B cell (primary cell): Measurements from ENCODE around the gene NDC80. TPM values are rescaled to one million over a fixed set of nuclear protein-coding genes. Genes with fewer than 3 reads are reported as not detected.

Experiments
- ATAC-seq: fragments of 200-7000 bp; cut with Tn5 transposase; one replicate; pipeline ENCODE4 v1.10.0; 2021; ENCODE audit warnings: low read depth, mild to moderate bottlenecking, moderate number of reproducible peaks, moderate library complexity
- CTCF ChIA-PET: fragments of 350-600 bp; sonication (Branson Sonifier 250); formaldehyde crosslinking; loops from one replicate; lab custom pipeline; 2021; ENCODE audit warnings: antibody characterized with exemption, inconsistent platforms; lab: Charles Lee
- POLR2A ChIA-PET: fragments of 350-600 bp; sonication (Branson Sonifier 250); formaldehyde crosslinking; loops from one replicate; lab custom pipeline; 2021; ENCODE audit warnings: antibody characterized with exemption; lab: Charles Lee
- DNase-seq: peaks from one replicate; pipeline ENCODE4 v3.0.0; 2013
- H2AFZ ChIP-seq: 2 replicates; pipeline ENCODE4 v1.6.1; 2012; ENCODE audit warnings: mild to moderate bottlenecking, low read depth, low read length; ENCODE audit not compliant: insufficient read depth, poor library complexity, severe bottlenecking
- H3K27ac ChIP-seq, 2 donors: 1 replicate in 1 of 2; 2 replicates in 1 of 2; pipeline ENCODE4 v1.5.1; 2012 to 2013; ENCODE audit warnings: low read length in 2 of 2, mild to moderate bottlenecking in 2 of 2, moderate library complexity in 1 of 2
- H3K27me3 ChIP-seq, 4 experiments: fragments of 200-600 bp in 1 of 4; sonication (generic) in 1 of 4; replicated peaks in 1 of 4; 1 replicate in 2 of 4; 2 replicates in 2 of 4; pipeline versions ENCODE4 v1.6.1 to v1.7.0; 2013 to 2016; ENCODE audit warnings: low read length in 3 of 4, mild to moderate bottlenecking in 2 of 4, mixed read lengths in 1 of 4, moderate library complexity in 1 of 4; ENCODE audit not compliant: insufficient read depth in 4 of 4, control insufficient read depth in 3 of 4; ENCODE audit errors: control extremely low read depth in 1 of 4
- H3K36me3 ChIP-seq, 2 experiments: replicated peaks in 1 of 2; 1 replicate in 1 of 2; 2 replicates in 1 of 2; pipeline versions ENCODE4 v1.6.1 to v1.7.1; 2013; ENCODE audit warnings: low read length in 1 of 2; ENCODE audit not compliant: insufficient read depth in 2 of 2, control insufficient read depth in 1 of 2; ENCODE audit errors: control extremely low read depth in 1 of 2, extremely low read depth in 1 of 2
- H3K4me1 ChIP-seq, 2 donors: fragments of 200-600 bp in 1 of 2; sonication (generic) in 1 of 2; 1 replicate in 1 of 2; 2 replicates in 1 of 2; pipeline versions ENCODE4 v1.5.1 to v1.6.1; 2013 to 2017; ENCODE audit warnings: low read length in 2 of 2; ENCODE audit not compliant: control insufficient read depth in 2 of 2, insufficient read depth in 2 of 2
- H3K4me2 ChIP-seq: replicated peaks from 2 replicates; pipeline ENCODE3; 2012; ENCODE audit warnings: mild to moderate bottlenecking, low read depth, low read length; ENCODE audit not compliant: poor library complexity, severe bottlenecking
- H3K4me3 ChIP-seq, 5 experiments: fragments of 200-600 bp in 1 of 5; sonication (generic) in 1 of 5; 1 replicate in 3 of 5; 2 replicates in 2 of 5; pipeline versions ENCODE4 v1.5.1 to v1.7.0; 2011 to 2016; ENCODE audit warnings: low read length in 4 of 5, mild to moderate bottlenecking in 4 of 5, low read depth in 2 of 5, control low read depth in 1 of 5, moderate library complexity in 1 of 5; ENCODE audit not compliant: insufficient read depth in 1 of 5; ENCODE audit errors: control extremely low read depth in 1 of 5, extremely low read depth in 1 of 5
- H3K79me2 ChIP-seq: fragments of 200-600 bp; sonication (generic); one replicate; pipeline ENCODE4 v1.6.0; 2016; ENCODE audit warnings: low read length; ENCODE audit not compliant: control insufficient read depth, insufficient read depth
- H3K9ac ChIP-seq: fragments of 200-600 bp; sonication (generic); 2 replicates; pipeline ENCODE4 v1.6.1; 2017; ENCODE audit warnings: mild to moderate bottlenecking, low read length, moderate library complexity
- H3K9me3 ChIP-seq, 3 donors: one replicate each; pipeline versions ENCODE4 v1.6.1 to v1.7.1; 2013; ENCODE audit warnings: low read length in 2 of 3; ENCODE audit not compliant: control insufficient read depth in 2 of 3, insufficient read depth in 1 of 3; ENCODE audit errors: control extremely low read depth in 1 of 3
- H4K20me1 ChIP-seq: 2 replicates; pipeline ENCODE4 v1.6.0; 2012; ENCODE audit warnings: mild to moderate bottlenecking, low read length; ENCODE audit not compliant: insufficient read depth, control insufficient read depth, poor library complexity, severe bottlenecking
- H3K27ac Mint-ChIP-seq: one replicate; pipeline ENCODE4 v1.8.0; 2021; ENCODE audit warnings: mixed read lengths
- H3K27me3 Mint-ChIP-seq: one replicate; pipeline ENCODE4 v1.8.0; 2021; ENCODE audit warnings: mixed read lengths
- H3K4me1 Mint-ChIP-seq: one replicate; pipeline ENCODE4 v1.8.0; 2021; ENCODE audit warnings: mixed read lengths
- H3K4me3 Mint-ChIP-seq: one replicate; pipeline ENCODE4 v1.8.0; 2021; ENCODE audit warnings: mixed read lengths
- H3K9me3 Mint-ChIP-seq: one replicate; pipeline ENCODE4 v1.8.0; 2022; ENCODE audit warnings: mixed read lengths; ENCODE audit not compliant: insufficient read depth
- CTCF ChIP-seq: fragments of 200-600 bp; IDR thresholded peaks from one replicate; pipeline ENCODE4 v1.8.0; 2022; ENCODE audit warnings: antibody characterized with exemption, mild to moderate bottlenecking
- EZH2 ChIP-seq: IDR thresholded peaks from 2 replicates; pipeline ENCODE4 v1.6.1; 2012; ENCODE audit warnings: borderline replicate concordance, low read depth, mild to moderate bottlenecking, moderate library complexity, low read length; ENCODE audit not compliant: insufficient read depth, poor library complexity, severe bottlenecking
- WGBS: methylation state at CpG from one replicate; pipeline ENCODE4 v1.1.5; 2013; ENCODE audit warnings: missing lambda C conversion rate; ENCODE audit not compliant: insufficient coverage; 5-methylcytosine and 5-hydroxymethylcytosine counted together
- intact Hi-C: fragments of 100-400 bp; cut with micrococcal nuclease; formaldehyde crosslinking; loops from one replicate; pipeline ENCODE4 v1.10.0; 2022
- polyA plus RNA-seq: library from polyadenylated mRNA; depleted of rRNA; stranded (reverse); fragments of >200 nt; gene quantifications from 2 replicates; pipeline ENCODE4 v1.2.3, GENCODE V29; 2012
- total RNA-seq, 2 donors: library from RNA; stranded (reverse); fragments of 120-200 nt in 1 of 2; gene quantifications; 1 replicate in 1 of 2; 2 replicates in 1 of 2; pipeline versions ENCODE4 v1.2.3 to v1.2.4, GENCODE V29; 2013 to 2022

NDC80 gene
- total and polyA plus RNA-seq, 2 donors (not counting 1 experiment from before 2014, with no cell fraction given) = 1.3 to 3.9 TPM

GRCh38 chr18:2572892-2573291 is 1.5 kb downstream of the NDC80 start:
- no peaks in the 10 kb centered on the region for H3K27me3 ChIP-seq
- POLR2A ChIA-PET = interaction anchor here (0.7 to 1.7 kb wide), 2 partner anchors 64 to 107 kb away, joined by 3 to 15 read pairs; no protein-coding TSS in a partner anchor
- intact Hi-C loops = loop anchor here (5.0 kb wide), 1 partner anchor 274 kb away; the partner anchor contains the start of gene EMILIN2
- H3K4me1 Mint-ChIP-seq = peaks cover 44% of the 10 kb centered on the region
- no peak overlapping the region for H3K4me2 ChIP-seq
- peaks cover 23% of the 10 kb centered on the region in 2 donors for H3K4me1 ChIP-seq
- peaks cover 49% of the 10 kb centered on the region for H3K79me2 ChIP-seq
- no peak for ATAC-seq
- H3K27ac ChIP-seq = no peak overlapping the region
- no peaks in the 10 kb centered on the region for H3K36me3 ChIP-seq
- H3K9ac ChIP-seq = no peak overlapping the region
- no peak overlapping the region for H3K4me3 ChIP-seq
- H3K9me3 ChIP-seq = no peaks in the 10 kb centered on the region
- TF ChIP-seq CTCF (no peak), EZH2 (no peak)
- no peaks in the 10 kb centered on the region for H3K9me3 Mint-ChIP-seq
- DNase-seq = no peak
- H4K20me1 ChIP-seq = no peaks in the 10 kb centered on the region
- peak overlapping the region; percentile 35 for H3K4me3 Mint-ChIP-seq
- peak overlapping the region; percentile 26 for H3K27ac Mint-ChIP-seq
- CTCF ChIA-PET = interaction anchor here (1.0 to 3.3 kb wide), 5 partner anchors 10 to 135 kb away, joined by 3 to 40 read pairs (median 5); partner anchors contain the start of gene SMCHD1
- WGBS = 86% methylated on average over 4 of the region's 5 CpGs
- no peak overlapping the region for H2AFZ ChIP-seq
- H3K27me3 Mint-ChIP-seq = no peaks in the 10 kb centered on the region

GRCh38 chr18:2573408-2573807 is 2.1 kb downstream of the NDC80 start:
- no peak for DNase-seq
- Histone ChIP-seq H3K27ac (no peak overlapping the region), H3K9ac (no peak overlapping the region), H3K36me3 (no peaks in the 10 kb centered on the region), H4K20me1 (no peaks in the 10 kb centered on the region), H3K79me2 (peaks cover 44% of the 10 kb centered on the region), H3K9me3 (no peaks in the 10 kb centered on the region), H3K27me3 (no peaks in the 10 kb centered on the region), H3K4me1 (peaks cover 23 to 29% of the 10 kb centered on the region in 2 donors), H3K4me2 (no peak overlapping the region), H3K4me3 (no peak overlapping the region), H2AFZ (no peak overlapping the region)
- TF ChIP-seq EZH2 = no peak
- no peak for TF ChIP-seq CTCF
- no CpG with 5 or more reads among the region's 2 CpGs for WGBS
- intact Hi-C loops = loop anchor here (5.0 kb wide), 1 partner anchor 274 kb away; the partner anchor contains the start of gene EMILIN2
- POLR2A ChIA-PET = interaction anchor here (0.7 to 1.7 kb wide), 2 partner anchors 64 to 107 kb away, joined by 3 to 15 read pairs; no protein-coding TSS in a partner anchor
- H3K9me3 Mint-ChIP-seq = no peaks in the 10 kb centered on the region
- no peak for ATAC-seq
- H3K27ac Mint-ChIP-seq = peak overlapping the region; percentile 26
- CTCF ChIA-PET = interaction anchor here (1.0 to 1.4 kb wide), 6 partner anchors 10 to 134 kb away, joined by 3 to 6 read pairs (median 5); no protein-coding TSS in a partner anchor
- H3K4me3 Mint-ChIP-seq = peak overlapping the region; percentile 26
- H3K4me1 Mint-ChIP-seq = peaks cover 46% of the 10 kb centered on the region
- no peaks in the 10 kb centered on the region for H3K27me3 Mint-ChIP-seq
